ENCODE measurements around the gene RTN4R.

The RTN4R gene

GRCh38 chr22:20226760-20227350 lies 41.3 kb downstream of the RTN4R start:
- TF ChIP-seq CTCF (IDR thresholded peaks at IDR 0.05), result no peak
- Histone ChIP-seq H3K27ac (no peak overlapping the region), H3K4me3 (no peak overlapping the region)
- DNase-seq (ENCODE audit: low spot score), result no peak

DNA sequence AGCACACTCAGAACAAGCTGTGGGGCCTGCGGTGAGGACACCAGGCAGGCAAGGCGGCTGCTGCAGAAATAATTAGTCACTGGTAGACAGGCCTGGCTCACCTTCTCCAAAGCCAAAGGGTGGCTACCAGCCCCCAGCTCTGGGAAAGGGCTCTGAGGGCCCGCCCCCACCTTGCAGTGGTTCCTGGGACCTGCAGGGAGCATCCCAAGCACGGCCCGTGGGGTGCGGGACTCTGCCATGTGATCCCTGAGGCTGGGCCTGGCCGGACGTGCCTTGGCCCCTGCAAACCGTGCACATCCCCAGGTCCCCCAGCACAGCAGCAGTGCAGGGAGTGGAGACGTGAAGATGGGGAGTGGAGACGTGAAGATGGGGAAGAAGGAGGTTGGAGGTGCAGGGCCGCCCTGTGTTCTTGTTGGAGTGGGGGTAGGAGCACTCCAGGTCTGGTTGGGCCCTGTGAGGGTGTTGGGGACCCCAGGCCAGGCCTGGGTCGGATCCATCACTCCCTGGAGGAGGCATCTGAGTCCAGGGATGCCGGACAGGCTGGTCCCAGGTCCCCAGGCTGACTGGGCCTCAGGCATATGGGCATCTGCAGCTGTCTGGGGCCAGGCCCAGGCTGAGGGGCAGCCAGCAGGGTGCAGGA lies 41.9 kb downstream of the RTN4R start:
- H3K4me3 ChIP-seq, result no peak overlapping the region
- TF ChIP-seq CTCF (IDR thresholded peaks at IDR 0.05), result no peak
- H3K27ac ChIP-seq, result no peak overlapping the region
- DNase-seq (ENCODE audit: low spot score), result no peak

DNA sequence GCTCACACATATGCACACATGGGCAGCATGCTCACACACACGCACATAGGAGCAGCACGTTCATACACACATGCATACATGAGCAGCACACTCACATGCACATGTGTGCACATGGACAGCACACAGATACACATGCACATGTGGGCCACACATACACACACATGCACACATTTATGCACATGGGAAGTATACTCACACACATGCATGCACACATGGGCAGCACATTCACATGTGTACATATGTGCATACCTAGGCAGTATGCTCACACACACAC lies 42.5 kb downstream of the RTN4R start:
- H3K4me3 ChIP-seq, result no peak overlapping the region
- DNase-seq (ENCODE audit: low spot score), result no peak
- no peak overlapping the region for H3K27ac ChIP-seq
- TF ChIP-seq CTCF (IDR thresholded peaks at IDR 0.05), result no peak

DNA sequence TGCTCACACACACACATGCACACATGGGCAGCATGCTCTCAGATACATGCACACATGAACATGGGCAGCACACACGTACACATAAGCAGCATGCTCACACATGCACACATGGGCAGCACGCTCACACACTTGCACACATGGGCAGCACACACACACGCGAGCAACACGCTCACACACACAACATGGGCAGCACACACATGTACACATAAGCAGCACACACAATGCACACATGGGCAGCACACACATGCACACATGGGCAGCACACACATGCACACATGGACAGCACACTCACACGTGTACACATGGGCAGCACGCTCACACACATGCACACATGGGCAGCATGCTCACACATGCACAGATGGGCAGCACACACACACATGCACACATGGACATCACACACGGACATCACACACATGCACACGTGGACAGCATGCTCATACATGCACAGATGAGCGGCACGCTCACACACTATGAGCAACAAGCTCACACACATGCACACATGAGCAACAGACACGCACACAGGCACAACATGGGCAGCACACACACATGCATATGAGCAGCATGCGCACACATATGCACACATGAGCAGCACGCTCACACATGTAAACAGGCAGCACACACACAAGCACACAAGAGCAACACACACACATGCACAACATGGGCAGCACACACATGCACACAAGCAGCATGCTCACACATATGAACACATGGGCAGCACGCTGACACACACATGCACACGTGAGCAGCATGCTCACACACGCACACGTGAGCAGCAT lies 43.0 kb downstream of the RTN4R start:
- Histone ChIP-seq H3K27ac (no peak overlapping the region), H3K4me3 (no peak overlapping the region)
- TF ChIP-seq CTCF (IDR thresholded peaks at IDR 0.05), result no peak
- DNase-seq (ENCODE audit: low spot score), result no peak

DNA sequence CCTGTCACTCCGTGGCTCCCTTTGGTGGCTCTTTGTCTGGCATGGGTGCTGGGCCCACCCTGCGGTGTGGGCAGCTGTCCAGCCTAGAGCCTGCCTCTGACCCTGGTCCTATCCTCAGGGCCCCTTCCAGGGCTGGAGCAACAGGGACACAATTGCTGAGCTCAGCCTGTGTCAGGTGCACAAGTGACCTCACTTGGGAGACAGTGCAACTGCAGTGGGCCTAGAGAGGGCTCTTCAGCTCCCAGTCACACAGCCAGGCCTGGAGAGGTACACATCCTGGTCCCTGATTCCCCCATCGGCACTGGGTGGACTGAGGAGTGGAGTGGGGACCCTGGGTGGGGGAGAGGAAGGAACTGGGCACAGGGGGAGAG lies 43.9 kb downstream of the RTN4R start:
- no peak for DNase-seq (ENCODE audit: low spot score)
- Histone ChIP-seq H3K27ac (no peak overlapping the region), H3K4me3 (no peak overlapping the region)
- no peak for TF ChIP-seq CTCF (IDR thresholded peaks at IDR 0.05)

DNA sequence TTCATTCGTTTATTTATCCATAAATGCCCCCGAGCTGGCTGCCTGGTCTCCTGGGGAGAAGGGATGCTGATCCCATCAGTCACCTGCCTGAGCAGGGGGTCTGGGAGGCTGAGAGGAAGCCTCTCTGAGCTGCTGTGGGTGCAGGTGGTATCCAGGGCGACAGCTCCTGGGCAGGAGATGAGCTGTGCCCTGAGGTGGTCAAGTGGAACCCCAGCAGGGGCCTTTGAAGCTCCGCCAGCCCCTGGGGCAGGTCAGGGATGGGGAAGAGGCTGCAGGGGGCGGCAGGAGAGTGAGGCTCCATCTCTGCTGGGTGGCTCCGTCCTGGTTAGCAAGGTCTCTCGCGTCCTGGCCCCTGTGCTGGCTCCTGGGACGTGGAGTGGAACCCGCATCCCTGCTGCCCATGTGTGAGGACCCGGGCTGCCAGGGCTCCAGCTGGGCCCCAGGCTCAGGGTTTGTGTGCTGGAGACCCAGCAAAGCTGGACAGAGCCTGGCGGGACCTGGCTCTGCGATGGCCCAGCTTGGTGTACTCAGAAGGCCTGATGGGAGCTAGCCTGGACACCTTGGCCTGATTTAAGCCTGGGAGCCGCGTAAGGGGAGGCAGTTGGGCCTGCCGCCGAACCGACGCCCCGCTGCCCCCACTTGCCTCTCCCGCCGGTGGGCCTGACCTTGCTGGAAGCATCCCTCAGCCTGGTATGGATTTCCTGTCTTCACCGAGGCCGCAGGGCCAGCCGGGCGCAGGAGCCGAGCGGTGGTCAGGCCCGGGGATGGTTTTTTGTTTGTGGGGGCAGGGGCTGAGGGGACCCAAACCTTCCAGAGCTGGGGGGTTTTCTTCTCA lies 44.5 kb downstream of the RTN4R start:
- no peak for TF ChIP-seq CTCF (IDR thresholded peaks at IDR 0.05)
- Histone ChIP-seq H3K4me3 (no peak overlapping the region), H3K27ac (no peak overlapping the region)
- DNase-seq (ENCODE audit: low spot score), result no peak

Data from coronary artery (tissue), 2 donors.